Measurements from ENCODE around the gene HTR3A.

- TF ChIP-seq CTCF (IDR thresholded peaks at IDR 0.05; ENCODE audit: low read length) (no peak), EZH2 (optimal IDR thresholded peaks at IDR 0.05; ENCODE audit: low read depth, low read length) (no peak), EZH2phosphoT487 (IDR thresholded peaks at IDR 0.05; ENCODE audit: low read length) (no peak)
These were observed 25.6 kb downstream of the HTR3A start for GRCh38 chr11:114000526-114000925.

Data from MM.1S (cell line).